Measurements from ENCODE around the gene NRXN3. TPM values are rescaled to one million over a fixed set of nuclear protein-coding genes. Genes with fewer than 3 reads are reported as not detected.
A peak's percentile ranks its signal among the peaks of the same experiment; 100 is the strongest.

The NRXN3 gene
- total RNA-seq, 1 experiment from 2014 or later = 1.1 TPM

- ATAC-seq = peak; percentile 69
- Histone ChIP-seq H3K27me3 (ENCODE audit: low read length) (no peaks in the 10 kb centered on the region), H3K4me2 (ENCODE audit: low read length) (no peak overlapping the region), H3F3A (ENCODE audit: low read length, unreplicated experiment) (no peaks in the 10 kb centered on the region), H4K20me1 (ENCODE audit: low read length) (no peaks in the 10 kb centered on the region), H3K27ac (ENCODE audit: low read length) (no peak overlapping the region), H3K79me2 (ENCODE audit: low read length) (no peaks in the 10 kb centered on the region), H3K4me1 (ENCODE audit: insufficient read depth, low read length) (peaks cover 22% of the 10 kb centered on the region), H3K36me3 (ENCODE audit: low read depth, low read length) (no peaks in the 10 kb centered on the region), H3K9me3 (ENCODE audit: low read length) (peaks cover 10% of the 10 kb centered on the region; the same call in 1 of the 2 replicates), H2AFZ (ENCODE audit: low read length) (no peak overlapping the region), H3K4me3 (ENCODE audit: low read length) (no peak overlapping the region), H3K9ac (ENCODE audit: low read length) (no peak overlapping the region), H3K9me2 (replicated peaks; ENCODE audit: low read length) (no peaks in the 10 kb centered on the region)
- BruUV-seq (replicated peaks) = no TSS peak
- ChIA-PET POLR2A (ENCODE audit: unreplicated experiment) (no interaction called here), CTCF (no interaction called here)
- TF ChIP-seq, protein P1, sequence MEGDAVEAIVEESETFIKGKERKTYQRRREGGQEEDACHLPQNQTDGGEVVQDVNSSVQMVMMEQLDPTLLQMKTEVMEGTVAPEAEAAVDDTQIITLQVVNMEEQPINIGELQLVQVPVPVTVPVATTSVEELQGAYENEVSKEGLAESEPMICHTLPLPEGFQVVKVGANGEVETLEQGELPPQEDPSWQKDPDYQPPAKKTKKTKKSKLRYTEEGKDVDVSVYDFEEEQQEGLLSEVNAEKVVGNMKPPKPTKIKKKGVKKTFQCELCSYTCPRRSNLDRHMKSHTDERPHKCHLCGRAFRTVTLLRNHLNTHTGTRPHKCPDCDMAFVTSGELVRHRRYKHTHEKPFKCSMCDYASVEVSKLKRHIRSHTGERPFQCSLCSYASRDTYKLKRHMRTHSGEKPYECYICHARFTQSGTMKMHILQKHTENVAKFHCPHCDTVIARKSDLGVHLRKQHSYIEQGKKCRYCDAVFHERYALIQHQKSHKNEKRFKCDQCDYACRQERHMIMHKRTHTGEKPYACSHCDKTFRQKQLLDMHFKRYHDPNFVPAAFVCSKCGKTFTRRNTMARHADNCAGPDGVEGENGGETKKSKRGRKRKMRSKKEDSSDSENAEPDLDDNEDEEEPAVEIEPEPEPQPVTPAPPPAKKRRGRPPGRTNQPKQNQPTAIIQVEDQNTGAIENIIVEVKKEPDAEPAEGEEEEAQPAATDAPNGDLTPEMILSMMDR (conservative IDR thresholded peaks at IDR 0.05; ENCODE audit: low read depth, low read length) = no peak
- no peak for TF ChIP-seq EZH2phosphoT487 (IDR thresholded peaks at IDR 0.05; ENCODE audit: borderline replicate concordance, low read length)
- no peak for TF ChIP-seq EZH2 (IDR thresholded peaks at IDR 0.05; ENCODE audit: low read length, unreplicated experiment)
- intact Hi-C loops (cut with micrococcal nuclease) = no loop called here
- peak; percentile 24 for DNase-seq
These were observed 1332.6 kb downstream of the NRXN3 start for GRCh38 chr14:79502751-79503148.

DNA sequence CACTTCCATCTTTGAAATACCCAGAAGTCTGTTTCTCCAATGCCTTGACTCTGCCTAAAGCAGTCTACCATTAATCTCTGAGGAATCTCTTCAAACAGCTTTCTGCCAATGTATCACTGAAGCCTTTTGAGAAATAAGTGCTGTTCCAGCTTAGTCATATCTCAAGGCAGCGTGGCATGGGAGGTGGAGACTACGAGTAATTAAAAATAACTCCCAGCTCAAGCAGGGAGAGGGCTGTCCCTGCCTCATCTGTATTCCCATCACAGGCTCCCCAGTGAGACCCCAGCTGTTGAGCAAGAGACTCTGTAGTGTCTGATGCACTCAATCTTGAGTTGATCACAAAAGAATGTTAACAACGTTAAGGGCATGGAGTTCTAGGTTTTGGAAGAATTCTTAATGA, 1340.5 kb downstream of the NRXN3 start:
- intact Hi-C loops (cut with micrococcal nuclease) = loop anchor here (10.0 kb wide), 1 partner anchor 96 kb away; no protein-coding TSS in a partner anchor
- ATAC-seq (no peak), DNase-seq (peak; percentile 15)
- no peak overlapping the region for H3K4me3 ChIP-seq (ENCODE audit: low read length)
- peaks cover 22% of the 10 kb centered on the region for H3K4me1 ChIP-seq (ENCODE audit: insufficient read depth, low read length)
- no peaks in the 10 kb centered on the region for H3F3A ChIP-seq (ENCODE audit: low read length, unreplicated experiment)
- no peak overlapping the region for H3K4me2 ChIP-seq (ENCODE audit: low read length)
- no peaks in the 10 kb centered on the region for H4K20me1 ChIP-seq (ENCODE audit: low read length)
- H3K27me3 ChIP-seq (ENCODE audit: low read length) = no peaks in the 10 kb centered on the region
- no TSS peak for BruUV-seq (replicated peaks)
- H3K27ac ChIP-seq (ENCODE audit: low read length) = no peak overlapping the region
- H3K9me3 ChIP-seq (ENCODE audit: low read length) = peaks cover 7% of the 10 kb centered on the region; the same call in 1 of the 2 replicates
- no peak overlapping the region for H2AFZ ChIP-seq (ENCODE audit: low read length)
- CTCF ChIA-PET = no interaction called here
- TF ChIP-seq, protein P1 (conservative IDR thresholded peaks at IDR 0.05; ENCODE audit: low read depth, low read length) = no peak
- TF ChIP-seq EZH2 (IDR thresholded peaks at IDR 0.05; ENCODE audit: low read length, unreplicated experiment) (no peak), EZH2phosphoT487 (IDR thresholded peaks at IDR 0.05; ENCODE audit: borderline replicate concordance, low read length) (no peak)
- no peaks in the 10 kb centered on the region for H3K36me3 ChIP-seq (ENCODE audit: low read depth, low read length)
- H3K9me2 ChIP-seq (replicated peaks; ENCODE audit: low read length) = no peaks in the 10 kb centered on the region
- H3K79me2 ChIP-seq (ENCODE audit: low read length) = no peaks in the 10 kb centered on the region
- no peak overlapping the region for H3K9ac ChIP-seq (ENCODE audit: low read length)
- POLR2A ChIA-PET (ENCODE audit: unreplicated experiment) = no interaction called here

DNA sequence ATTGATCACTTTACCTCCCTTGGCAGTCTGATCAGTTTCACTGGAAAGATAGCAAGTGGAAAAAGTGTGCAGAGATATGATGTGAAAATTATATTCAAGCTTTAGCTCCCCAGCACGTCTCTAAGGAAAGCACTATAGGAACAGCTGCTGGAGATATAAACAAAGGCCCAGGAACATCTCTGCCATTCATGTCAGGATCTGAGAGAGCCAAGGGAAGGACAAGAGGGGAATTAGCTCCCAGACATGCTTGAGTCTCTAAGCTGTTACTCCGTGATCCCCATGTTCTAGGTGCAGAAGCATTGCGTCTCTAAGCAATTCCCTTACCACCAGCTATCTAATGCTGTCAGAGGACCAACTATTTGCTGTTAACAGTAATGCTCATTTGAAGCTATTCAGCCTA, 1341.0 kb downstream of the NRXN3 start:
- no peaks in the 10 kb centered on the region for H3K79me2 ChIP-seq (ENCODE audit: low read length)
- H2AFZ ChIP-seq (ENCODE audit: low read length) = no peak overlapping the region
- no peak overlapping the region for H3K4me2 ChIP-seq (ENCODE audit: low read length)
- H3K27me3 ChIP-seq (ENCODE audit: low read length) = no peaks in the 10 kb centered on the region
- no peaks in the 10 kb centered on the region for H3K9me2 ChIP-seq (replicated peaks; ENCODE audit: low read length)
- no peak overlapping the region for H3K4me3 ChIP-seq (ENCODE audit: low read length)
- CTCF ChIA-PET = no interaction called here
- H4K20me1 ChIP-seq (ENCODE audit: low read length) = no peaks in the 10 kb centered on the region
- intact Hi-C loops (cut with micrococcal nuclease) = loop anchor here (10.0 kb wide), 1 partner anchor 96 kb away; no protein-coding TSS in a partner anchor
- TF ChIP-seq EZH2phosphoT487 (IDR thresholded peaks at IDR 0.05; ENCODE audit: borderline replicate concordance, low read length) (no peak), EZH2 (IDR thresholded peaks at IDR 0.05; ENCODE audit: low read length, unreplicated experiment) (no peak)
- TF ChIP-seq, protein P1 (conservative IDR thresholded peaks at IDR 0.05; ENCODE audit: low read depth, low read length) = no peak
- no peak overlapping the region for H3K9ac ChIP-seq (ENCODE audit: low read length)
- H3F3A ChIP-seq (ENCODE audit: low read length, unreplicated experiment) = no peaks in the 10 kb centered on the region
- POLR2A ChIA-PET (ENCODE audit: unreplicated experiment) = no interaction called here
- peaks cover 27% of the 10 kb centered on the region for H3K4me1 ChIP-seq (ENCODE audit: insufficient read depth, low read length)
- 0 out of 2 replicates have a peak, but pooled peaks cover 3% of the 10 kb centered on the region for H3K9me3 ChIP-seq (ENCODE audit: low read length)
- DNase-seq = no peak
- H3K36me3 ChIP-seq (ENCODE audit: low read depth, low read length) = no peaks in the 10 kb centered on the region
- no peak overlapping the region for H3K27ac ChIP-seq (ENCODE audit: low read length)
- no TSS peak for BruUV-seq (replicated peaks)
- ATAC-seq = no peak
